Mucosa of descending colon (tissue), 3 donors: Measurements from ENCODE around the gene PDE1A. TPM values are rescaled to one million over a fixed set of nuclear protein-coding genes. Genes with fewer than 3 reads are reported as not detected.

Experiments
- ATAC-seq: fragments of 200-7000 bp; cut with Tn5 transposase; one replicate; pipeline ENCODE4 v1.9.1; 2020; ENCODE audit warnings: mild to moderate bottlenecking, moderate library complexity
- DNase-seq, 3 donors: peaks; one replicate each; pipeline ENCODE4 v3.0.0-alpha.2; 2020
- H3K36me3 ChIP-seq: fragments of 200-600 bp; one replicate; pipeline ENCODE4 v1.8.0; 2021; ENCODE audit warnings: low read depth, mild to moderate bottlenecking
- H3K4me1 ChIP-seq: fragments of 200-600 bp; one replicate; pipeline ENCODE4 v1.8.0; 2021; ENCODE audit warnings: low read depth, mild to moderate bottlenecking
- H3K4me3 ChIP-seq: fragments of 200-600 bp; one replicate; pipeline ENCODE4 v1.8.0; 2021; ENCODE audit warnings: mild to moderate bottlenecking
- H3K9me3 ChIP-seq: fragments of 200-600 bp; one replicate; pipeline ENCODE4 v1.8.0; 2021; ENCODE audit warnings: mild to moderate bottlenecking
- CTCF ChIP-seq: fragments of 200-600 bp; IDR thresholded peaks from one replicate; pipeline ENCODE4 v1.8.0; 2022; ENCODE audit warnings: antibody characterized with exemption, mild to moderate bottlenecking
- intact Hi-C, 2 donors: fragments of 100-400 bp; cut with DNase I in 1 of 2; cut with micrococcal nuclease in 1 of 2; formaldehyde crosslinking; loops; one replicate each; pipeline versions ENCODE4 v1.11.0 to v1.11.1; 2022; cut with DNase I, micrococcal nuclease
- total RNA-seq, 3 donors: library from RNA; stranded (reverse); fragmentation: NEBNext Ultra II Directional in 2 of 3; extraction: Animal tissue kit (Norgen Biotek cat#: 25700) in 2 of 3; gene quantifications; one replicate each; pipeline versions ENCODE4 v1.2.1 to v1.2.4, GENCODE V29; 2021 to 2023
- donor health status: DM: no; HTN: no; CAD: no; lungs with moderate emphysema.
- donor health status: DM: no; HTN: no; CAD: no.
- donor health status: DM: no; HTN: yes; CAD: no.

The PDE1A gene
- total RNA-seq, 3 donors from 2014 or later: 1.1 to 10.8 (median 3.9) TPM

DNA sequence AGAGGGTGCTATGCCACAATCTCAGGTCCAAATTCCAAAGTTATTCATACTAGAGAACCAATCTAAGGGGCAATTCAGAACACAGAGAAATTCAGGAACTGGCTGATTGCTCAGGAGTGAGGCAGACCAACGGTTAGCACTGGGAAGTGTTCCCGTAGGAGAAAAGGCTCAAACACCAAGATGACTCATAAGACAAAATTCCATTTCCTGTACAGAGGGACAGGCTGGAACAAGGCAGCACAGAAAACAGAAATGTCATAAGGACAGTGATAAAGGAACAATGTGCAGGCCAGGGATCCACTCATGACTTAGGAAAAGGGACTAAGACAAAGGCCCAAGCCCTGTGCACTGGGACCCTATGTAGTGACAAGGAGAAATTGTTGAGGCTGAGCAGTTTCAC is 54.2 kb downstream of the PDE1A start:
- peaks cover 7% of the 10 kb centered on the region for H3K4me1 ChIP-seq
- no peak for TF ChIP-seq CTCF
- DNase-seq: peak in 2 of 3 donors; percentile 21 to 46
- H3K36me3 ChIP-seq: no peaks in the 10 kb centered on the region
- ATAC-seq: peak; percentile 99
- intact Hi-C loops: no loop called here
- H3K9me3 ChIP-seq: peaks cover 5% of the 10 kb centered on the region
- H3K4me3 ChIP-seq: no peak overlapping the region

DNA sequence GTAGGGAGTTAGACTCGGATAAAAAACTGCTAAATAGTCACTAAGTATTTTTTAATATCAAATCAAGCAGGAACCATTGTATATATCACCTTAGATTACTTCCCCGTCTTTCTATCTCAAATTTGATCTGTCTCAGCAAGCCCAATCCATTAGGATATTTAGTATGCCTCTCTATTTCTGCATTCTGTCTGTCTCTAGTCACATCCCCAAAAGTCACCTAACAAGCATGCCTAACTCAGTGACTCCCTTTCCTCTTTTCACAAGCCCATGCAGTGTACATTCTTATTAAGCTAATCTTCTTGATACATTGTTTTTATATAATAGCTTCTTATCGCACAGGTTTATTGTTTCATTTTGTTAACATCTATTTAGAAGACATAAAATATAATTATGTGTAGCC is 57.8 kb downstream of the PDE1A start:
- TF ChIP-seq CTCF: no peak
- no peak overlapping the region for H3K4me3 ChIP-seq
- intact Hi-C loops: no loop called here
- H3K4me1 ChIP-seq: peaks cover 7% of the 10 kb centered on the region
- DNase-seq (no peak), ATAC-seq (no peak)
- no peaks in the 10 kb centered on the region for H3K36me3 ChIP-seq
- H3K9me3 ChIP-seq: no peaks in the 10 kb centered on the region

DNA sequence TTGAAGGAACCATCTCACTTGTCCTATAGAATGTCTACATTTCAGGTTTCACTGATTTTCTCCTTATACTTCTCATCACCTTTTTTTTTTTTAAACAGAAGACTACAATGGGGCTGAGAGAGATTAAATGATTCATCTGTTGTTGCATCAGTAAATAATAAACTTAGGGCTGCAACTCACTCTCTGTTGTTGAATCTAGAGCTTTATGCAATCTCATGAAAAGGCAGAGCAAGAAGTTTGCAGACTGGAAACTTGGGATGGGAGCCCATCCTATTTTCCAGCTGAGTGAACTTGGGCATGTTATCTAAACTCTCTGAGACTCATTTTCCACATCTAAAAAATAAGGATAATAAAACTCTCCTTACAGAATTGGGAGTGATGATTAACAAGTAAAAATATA is 58.4 kb downstream of the PDE1A start:
- no peak overlapping the region for H3K4me3 ChIP-seq
- H3K9me3 ChIP-seq: no peaks in the 10 kb centered on the region
- ATAC-seq: no peak
- intact Hi-C loops: no loop called here
- no peak for TF ChIP-seq CTCF
- no peaks in the 10 kb centered on the region for H3K36me3 ChIP-seq
- H3K4me1 ChIP-seq: peaks cover 7% of the 10 kb centered on the region
- DNase-seq: no peak

- H3K4me1 ChIP-seq: no peaks in the 10 kb centered on the region
- no peaks in the 10 kb centered on the region for H3K9me3 ChIP-seq
- intact Hi-C loops: no loop called here
- DNase-seq (no peak), ATAC-seq (no peak)
- H3K4me3 ChIP-seq: no peak overlapping the region
- no peak for TF ChIP-seq CTCF
- H3K36me3 ChIP-seq: no peaks in the 10 kb centered on the region
These were observed 59.4 kb downstream of the PDE1A start for GRCh38 chr2:182367401-182367800.

DNA sequence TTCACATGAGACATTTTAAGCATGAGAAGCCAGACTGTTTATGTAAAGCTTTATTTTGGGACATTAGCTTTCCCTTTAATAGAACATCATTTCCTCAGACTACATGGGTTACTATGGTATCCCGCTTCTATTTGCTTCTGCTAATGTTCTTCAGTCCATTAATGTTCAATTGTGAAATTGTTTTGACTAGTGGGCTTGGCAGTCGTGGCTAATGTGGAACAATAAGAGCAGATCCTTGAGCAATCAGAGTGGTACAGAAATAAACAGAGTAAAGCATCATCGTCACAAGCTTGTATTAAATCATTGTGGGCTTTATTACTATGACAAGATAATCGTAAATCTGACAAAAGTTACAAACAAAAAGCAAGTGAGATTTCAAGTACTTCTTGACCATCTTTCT is 60.2 kb downstream of the PDE1A start:
- Histone ChIP-seq H3K4me3 (no peak overlapping the region), H3K9me3 (no peaks in the 10 kb centered on the region), H3K4me1 (no peaks in the 10 kb centered on the region), H3K36me3 (no peaks in the 10 kb centered on the region)
- DNase-seq (peak in 1 of 3 donors; percentile 21), ATAC-seq (peak; percentile 56)
- TF ChIP-seq CTCF: no peak
- intact Hi-C loops: no loop called here

GRCh38 chr2:182365855-182366254 is 61.0 kb downstream of the PDE1A start:
- intact Hi-C loops: no loop called here
- DNase-seq: no peak
- no peaks in the 10 kb centered on the region for H3K4me1 ChIP-seq
- no peak for ATAC-seq
- no peaks in the 10 kb centered on the region for H3K36me3 ChIP-seq
- TF ChIP-seq CTCF: no peak
- no peak overlapping the region for H3K4me3 ChIP-seq
- no peaks in the 10 kb centered on the region for H3K9me3 ChIP-seq
